ENCODE results near the gene CDHR1. TPM values are rescaled to one million over a fixed set of nuclear protein-coding genes. Genes with fewer than 3 reads are reported as not detected.

CDHR1 gene
- polyA plus RNA-seq, 1 of the 3 experiments (the other 2 are of a cell fraction): 0.02 TPM

- no peak overlapping the region for H3K9ac ChIP-seq
- H3K9me3 ChIP-seq: no peaks in the 10 kb centered on the region
- POLR2A ChIA-PET: no interaction called here
- no peaks in the 10 kb centered on the region for H3K36me3 ChIP-seq (replicated peaks in 1 of 2; ENCODE audit: control insufficient read depth in 1 of 2, insufficient read depth in 2 of 2, low read length in 1 of 2)
- H4K20me1 ChIP-seq (ENCODE audit: insufficient read depth): no peaks in the 10 kb centered on the region
- no peak for DNase-seq
- H2AFZ ChIP-seq (ENCODE audit: low read depth): no peak overlapping the region
- H3K4me3 ChIP-seq (ENCODE audit: low read depth in 2 of 2, low read length in 1 of 2): no peak overlapping the region
- H3K79me2 ChIP-seq (ENCODE audit: insufficient read depth): no peaks in the 10 kb centered on the region
- H3F3A ChIP-seq (replicated peaks; ENCODE audit: insufficient read depth): no peaks in the 10 kb centered on the region
- no peaks in the 10 kb centered on the region for H3K9me2 ChIP-seq
- H3K4me1 ChIP-seq (ENCODE audit: control insufficient read depth in 1 of 2, insufficient read depth in 2 of 2, low read depth in 1 of 2, low read length in 1 of 2): no peaks in the 10 kb centered on the region
- TF ChIP-seq, protein P1, sequence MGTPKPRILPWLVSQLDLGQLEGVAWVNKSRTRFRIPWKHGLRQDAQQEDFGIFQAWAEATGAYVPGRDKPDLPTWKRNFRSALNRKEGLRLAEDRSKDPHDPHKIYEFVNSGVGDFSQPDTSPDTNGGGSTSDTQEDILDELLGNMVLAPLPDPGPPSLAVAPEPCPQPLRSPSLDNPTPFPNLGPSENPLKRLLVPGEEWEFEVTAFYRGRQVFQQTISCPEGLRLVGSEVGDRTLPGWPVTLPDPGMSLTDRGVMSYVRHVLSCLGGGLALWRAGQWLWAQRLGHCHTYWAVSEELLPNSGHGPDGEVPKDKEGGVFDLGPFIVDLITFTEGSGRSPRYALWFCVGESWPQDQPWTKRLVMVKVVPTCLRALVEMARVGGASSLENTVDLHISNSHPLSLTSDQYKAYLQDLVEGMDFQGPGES (IDR thresholded peaks at IDR 0.05; ENCODE audit: low read depth, low read length): no peak
- TF ChIP-seq EP300 (IDR thresholded peaks at IDR 0.05; ENCODE audit: borderline replicate concordance in 1 of 2, low read depth in 1 of 2, low read length in 1 of 2): no peak
- no peak for TF ChIP-seq MAX (IDR thresholded peaks at IDR 0.05; ENCODE audit: low read depth)
- no peak for TF ChIP-seq FOXJ3 (CRISPR knock-in tag; IDR thresholded peaks at IDR 0.05)
- TF ChIP-seq ELF1 (IDR thresholded peaks at IDR 0.05): no peak
- TF ChIP-seq MEF2A (IDR thresholded peaks at IDR 0.05; ENCODE audit: borderline replicate concordance, low read depth): no peak
- TF ChIP-seq FOXM1 (IDR thresholded peaks at IDR 0.05; ENCODE audit: low read depth): no peak
- CTCF ChIA-PET: interaction anchor here (0.5 to 2.0 kb wide), 3 partner anchors 9 to 298 kb away, joined by 3 to 5 read pairs (median 4); no protein-coding TSS in a partner anchor
- H3K27ac ChIP-seq (ENCODE audit: low read depth in 2 of 2, low read length in 1 of 2): no peak overlapping the region
- no peaks in the 10 kb centered on the region for H3K27me3 ChIP-seq (ENCODE audit: insufficient read depth)
- WGBS (ENCODE audit: low lambda C conversion rate): 26% methylated on average over 3 of the region's 3 CpGs
- no peak overlapping the region for H3K4me2 ChIP-seq
Measured at GRCh38 chr10:84238909-84239308, 44.6 kb downstream of the CDHR1 start.

GRCh38 chr10:84241185-84241790 lies 47.0 kb downstream of the CDHR1 start, which contains the start of gene LRIT1:
Gene LRIT1 (minus strand): TSS chr10:84241546. CDS start chr10:84241439, 107 bp downstream.
- CTCF ChIA-PET: interaction anchor here (1.0 kb wide), 1 partner anchor 60 kb away, joined by 3 read pairs; no protein-coding TSS in a partner anchor
- Histone ChIP-seq H3F3A (replicated peaks; ENCODE audit: insufficient read depth) (no peaks in the 10 kb centered on the region), H4K20me1 (ENCODE audit: insufficient read depth) (no peaks in the 10 kb centered on the region), H3K9me3 (no peaks in the 10 kb centered on the region), H3K79me2 (ENCODE audit: insufficient read depth) (no peaks in the 10 kb centered on the region), H3K27me3 (ENCODE audit: insufficient read depth) (no peaks in the 10 kb centered on the region), H3K9ac (no peak within 1 kb of the TSS), H3K4me2 (no peak within 1 kb of the TSS), H3K9me2 (no peaks in the 10 kb centered on the region), H3K36me3 (replicated peaks in 1 of 2; ENCODE audit: control insufficient read depth in 1 of 2, insufficient read depth in 2 of 2, low read length in 1 of 2) (no peaks in the 10 kb centered on the region), H2AFZ (ENCODE audit: low read depth) (no peak within 1 kb of the TSS), H3K4me1 (ENCODE audit: control insufficient read depth in 1 of 2, insufficient read depth in 2 of 2, low read depth in 1 of 2, low read length in 1 of 2) (no peaks in the 10 kb centered on the region), H3K27ac (ENCODE audit: low read depth in 2 of 2, low read length in 1 of 2) (no peak within 1 kb of the TSS), H3K4me3 (ENCODE audit: low read depth in 2 of 2, low read length in 1 of 2) (no peak within 1 kb of the TSS)
- no peak for DNase-seq
- 45% methylated on average over 5 of the region's 13 CpGs for WGBS (ENCODE audit: low lambda C conversion rate)
- POLR2A ChIA-PET: no interaction called here
- TF ChIP-seq, protein P1 (IDR thresholded peaks at IDR 0.05; ENCODE audit: low read depth, low read length): no peak
- TF ChIP-seq TEAD4 (IDR thresholded peaks at IDR 0.05; ENCODE audit: borderline replicate concordance, insufficient read depth) (no peak), MEF2A (IDR thresholded peaks at IDR 0.05; ENCODE audit: borderline replicate concordance, low read depth) (no peak)

Data from SK-N-SH (cell line).